ENCODE results near the gene PCDHB14.

- no peak for TF ChIP-seq CTCF (conservative IDR thresholded peaks at IDR 0.05; ENCODE audit: low read length)
- TF ChIP-seq EZH2phosphoT487 (IDR thresholded peaks at IDR 0.05; ENCODE audit: borderline replicate concordance) = no peak
Measured at GRCh38 chr5:141245250-141245717, 22.1 kb downstream of the PCDHB14 start, which contains the start of gene PCDHB15.
